Progenitor cell of endocrine pancreas (in vitro differentiated cells): ENCODE data around the gene SNIP1. TPM values are rescaled to one million over a fixed set of nuclear protein-coding genes. Genes with fewer than 3 reads are reported as not detected.

Experiments
- DNase-seq: peaks from one replicate; pipeline ENCODE4 v3.0.0; 2021; ENCODE audit warnings: low spot score; ENCODE audit not compliant: unreplicated experiment
- H3K27ac Mint-ChIP-seq: 2 replicates; pipeline ENCODE4 v1.8.0; 2021; ENCODE audit warnings: mild to moderate bottlenecking, moderate library complexity, mixed read lengths
- H3K27me3 Mint-ChIP-seq: 2 replicates; pipeline ENCODE4 v1.8.0; 2021; ENCODE audit warnings: mixed read lengths
- H3K36me3 Mint-ChIP-seq: 2 replicates; pipeline ENCODE4 v1.8.0; 2022; ENCODE audit warnings: mixed read lengths; ENCODE audit not compliant: insufficient read depth
- H3K4me1 Mint-ChIP-seq: 2 replicates; pipeline ENCODE4 v1.8.0; 2021; ENCODE audit warnings: low read depth, mixed read lengths
- H3K4me3 Mint-ChIP-seq: 2 replicates; pipeline ENCODE4 v1.8.0; 2021; ENCODE audit warnings: low read depth, mild to moderate bottlenecking, moderate library complexity, mixed read lengths
- H3K9me3 Mint-ChIP-seq: 2 replicates; pipeline ENCODE4 v1.8.0; 2021; ENCODE audit warnings: low read depth, mixed read lengths
- total RNA-seq: library from RNA; stranded (reverse); gene quantifications from 2 replicates; pipeline ENCODE4 v1.2.1, GENCODE V29; 2021
- TF ChIP-seq, protein P1 (sequence below): fragments of 200-600 bp; sonication (generic); IDR thresholded peaks from one replicate; pipeline ENCODE4 v1.5.0; 2021; ENCODE audit warnings: antibody characterized with exemption, mild to moderate bottlenecking; ENCODE audit not compliant: unreplicated experiment

The SNIP1 gene
- total RNA-seq, 1 donor from 2014 or later, result 17.1 TPM

DNA sequence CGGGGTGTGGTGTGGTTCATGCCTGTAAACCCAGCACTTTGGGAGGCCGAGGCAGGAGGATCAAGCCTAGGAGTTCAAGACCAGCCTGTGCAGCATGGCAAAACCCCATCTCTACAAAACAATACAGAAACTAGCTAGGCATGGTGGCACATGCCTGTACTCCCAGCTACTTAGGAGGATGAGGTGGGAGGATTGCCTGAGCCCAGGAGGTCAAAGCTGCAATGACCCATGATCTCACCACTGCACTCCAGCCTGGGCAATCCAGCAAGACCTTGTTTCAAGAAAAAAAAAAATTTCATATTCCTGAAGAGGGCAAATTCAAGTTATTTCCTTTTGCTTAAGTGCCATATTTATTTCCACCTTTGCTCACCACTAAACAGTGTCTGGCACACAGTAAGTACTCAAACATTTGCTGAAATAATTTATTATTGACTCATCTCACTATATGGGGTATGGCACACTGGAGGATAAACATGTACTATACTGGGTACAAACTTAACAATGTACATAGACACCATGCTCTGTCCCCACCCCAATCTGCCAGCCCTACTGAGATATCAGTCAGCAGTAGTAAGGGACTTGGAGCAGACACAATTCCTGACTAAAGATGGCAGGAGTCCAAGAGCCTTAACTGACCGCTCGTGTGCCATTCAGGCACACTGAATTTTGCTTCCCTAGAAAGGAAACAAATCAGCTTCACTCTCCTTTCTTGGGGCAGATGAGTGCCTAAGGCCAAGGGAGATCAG lies 55.0 kb downstream of the SNIP1 start:
- TF ChIP-seq, protein P1, sequence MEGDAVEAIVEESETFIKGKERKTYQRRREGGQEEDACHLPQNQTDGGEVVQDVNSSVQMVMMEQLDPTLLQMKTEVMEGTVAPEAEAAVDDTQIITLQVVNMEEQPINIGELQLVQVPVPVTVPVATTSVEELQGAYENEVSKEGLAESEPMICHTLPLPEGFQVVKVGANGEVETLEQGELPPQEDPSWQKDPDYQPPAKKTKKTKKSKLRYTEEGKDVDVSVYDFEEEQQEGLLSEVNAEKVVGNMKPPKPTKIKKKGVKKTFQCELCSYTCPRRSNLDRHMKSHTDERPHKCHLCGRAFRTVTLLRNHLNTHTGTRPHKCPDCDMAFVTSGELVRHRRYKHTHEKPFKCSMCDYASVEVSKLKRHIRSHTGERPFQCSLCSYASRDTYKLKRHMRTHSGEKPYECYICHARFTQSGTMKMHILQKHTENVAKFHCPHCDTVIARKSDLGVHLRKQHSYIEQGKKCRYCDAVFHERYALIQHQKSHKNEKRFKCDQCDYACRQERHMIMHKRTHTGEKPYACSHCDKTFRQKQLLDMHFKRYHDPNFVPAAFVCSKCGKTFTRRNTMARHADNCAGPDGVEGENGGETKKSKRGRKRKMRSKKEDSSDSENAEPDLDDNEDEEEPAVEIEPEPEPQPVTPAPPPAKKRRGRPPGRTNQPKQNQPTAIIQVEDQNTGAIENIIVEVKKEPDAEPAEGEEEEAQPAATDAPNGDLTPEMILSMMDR, result no peak
- Mint-ChIP-seq H3K36me3 (peaks cover 14% of the 10 kb centered on the region), H3K4me3 (no peak overlapping the region), H3K9me3 (no peaks in the 10 kb centered on the region), H3K4me1 (no peaks in the 10 kb centered on the region), H3K27ac (peak overlapping the region; percentile 31), H3K27me3 (no peaks in the 10 kb centered on the region)
- DNase-seq, result no peak

DNA sequence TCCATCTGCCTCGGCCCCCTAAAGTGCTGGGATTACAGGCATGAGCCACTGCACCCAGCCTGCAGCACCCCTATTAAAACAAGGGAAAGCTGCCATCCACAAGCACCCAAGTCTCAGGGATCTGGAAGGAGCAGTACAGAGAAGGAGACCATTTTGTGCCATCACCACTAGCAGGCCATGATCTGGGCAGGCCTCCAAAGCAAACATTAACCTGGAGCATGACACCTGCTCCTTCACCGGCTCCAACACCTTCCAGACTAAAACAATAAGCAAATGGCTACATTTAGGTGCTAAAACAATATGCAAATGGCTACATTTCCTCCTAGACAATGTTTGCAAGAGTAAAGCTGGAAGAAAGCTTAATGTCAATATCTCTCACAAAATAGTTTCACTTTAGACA lies 56.3 kb downstream of the SNIP1 start:
- TF ChIP-seq, protein P1, result no peak
- H3K27me3 Mint-ChIP-seq, result no peaks in the 10 kb centered on the region
- DNase-seq, result no peak
- H3K36me3 Mint-ChIP-seq, result peaks cover 17% of the 10 kb centered on the region
- H3K4me1 Mint-ChIP-seq, result no peaks in the 10 kb centered on the region
- no peak overlapping the region for H3K27ac Mint-ChIP-seq
- H3K4me3 Mint-ChIP-seq, result no peak overlapping the region
- H3K9me3 Mint-ChIP-seq, result no peaks in the 10 kb centered on the region

DNA sequence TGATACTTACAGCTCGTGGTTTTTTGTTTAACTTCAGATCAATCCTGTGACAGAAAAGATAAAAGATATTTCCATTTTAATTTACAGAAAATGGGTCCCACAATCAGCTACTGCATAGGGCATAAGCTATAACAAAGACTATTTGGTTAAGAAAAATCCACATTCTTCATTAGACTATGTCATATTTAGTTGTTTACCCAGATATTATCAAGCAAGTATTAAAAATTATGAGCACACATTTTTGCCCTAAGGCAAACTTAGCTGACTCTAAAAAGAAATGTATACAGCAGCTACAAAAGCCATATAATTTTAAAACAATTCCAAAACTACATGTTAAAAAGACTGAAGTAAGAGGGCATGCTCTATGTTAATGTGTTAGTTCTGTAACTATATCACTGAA lies 58.2 kb downstream of the SNIP1 start:
- TF ChIP-seq, protein P1, result no peak
- Mint-ChIP-seq H3K4me1 (no peaks in the 10 kb centered on the region), H3K9me3 (no peaks in the 10 kb centered on the region), H3K27me3 (no peaks in the 10 kb centered on the region), H3K4me3 (no peak overlapping the region), H3K27ac (no peak overlapping the region), H3K36me3 (peaks cover 12% of the 10 kb centered on the region)
- no peak for DNase-seq

DNA sequence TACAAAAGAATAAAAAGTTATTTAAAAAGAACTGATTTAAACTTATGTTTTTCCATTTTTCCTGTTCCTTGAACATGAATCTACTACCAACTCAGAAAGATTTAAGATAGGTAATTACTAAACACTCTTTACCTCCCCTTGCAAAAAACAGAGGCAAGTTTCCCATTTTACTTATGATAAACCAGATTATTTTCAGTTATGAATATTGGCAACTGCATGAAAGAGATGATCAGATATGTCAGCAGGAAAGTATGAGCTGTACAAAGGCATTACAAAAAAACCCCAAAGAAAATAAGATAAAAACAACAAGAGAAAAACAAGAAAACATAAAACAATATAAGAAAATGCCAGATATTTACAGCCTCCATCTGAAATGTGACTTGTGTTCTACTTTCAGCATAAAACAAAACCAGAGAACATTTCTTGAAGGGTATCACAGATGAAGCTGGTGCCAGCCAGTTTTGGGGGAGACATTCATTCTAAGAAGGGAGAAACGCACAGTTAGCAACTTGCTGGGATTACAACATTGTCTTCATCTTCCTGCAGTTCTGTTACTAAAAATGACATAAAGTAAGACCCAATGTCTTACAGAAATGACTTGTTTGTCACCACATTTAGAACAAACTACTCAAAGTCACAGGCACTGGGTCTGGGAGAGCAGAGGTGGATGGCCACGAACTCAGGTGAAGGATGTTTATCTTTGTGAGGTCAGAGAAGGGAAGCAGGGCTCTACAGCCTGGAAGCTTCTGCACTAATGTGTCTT lies 60.6 kb downstream of the SNIP1 start:
- Mint-ChIP-seq H3K27me3 (no peaks in the 10 kb centered on the region), H3K4me3 (no peak overlapping the region), H3K36me3 (peaks cover 12% of the 10 kb centered on the region), H3K4me1 (no peaks in the 10 kb centered on the region), H3K9me3 (no peaks in the 10 kb centered on the region), H3K27ac (no peak overlapping the region)
- DNase-seq, result no peak
- TF ChIP-seq, protein P1, result no peak

DNA sequence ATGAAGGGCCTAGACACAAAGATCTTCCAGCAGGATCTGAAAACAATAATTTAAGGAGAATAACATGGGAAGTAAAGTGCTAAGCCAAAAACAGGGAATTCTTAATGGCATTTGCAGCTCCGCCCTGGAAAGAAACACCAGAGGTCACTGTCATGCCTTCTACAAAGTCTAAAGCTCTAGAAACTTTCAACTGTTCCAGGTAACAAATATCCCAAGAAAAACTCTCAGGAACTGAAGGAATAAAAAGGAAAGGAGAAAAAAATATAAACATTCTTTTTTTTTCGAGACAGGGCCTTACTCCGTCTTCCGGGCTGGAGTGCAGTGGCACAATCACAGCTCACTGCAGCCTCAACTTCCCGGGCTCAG lies 66.5 kb downstream of the SNIP1 start:
- Mint-ChIP-seq H3K27me3 (no peaks in the 10 kb centered on the region), H3K27ac (peak overlapping the region; percentile 3), H3K4me3 (no peak overlapping the region), H3K9me3 (no peaks in the 10 kb centered on the region), H3K4me1 (no peaks in the 10 kb centered on the region), H3K36me3 (peaks cover 4% of the 10 kb centered on the region)
- TF ChIP-seq, protein P1, result no peak
- DNase-seq, result no peak
